ENCODE results near the gene BBS4.
A peak's percentile ranks its signal among the peaks of the same experiment; 100 is the strongest.

Gene BBS4

DNA sequence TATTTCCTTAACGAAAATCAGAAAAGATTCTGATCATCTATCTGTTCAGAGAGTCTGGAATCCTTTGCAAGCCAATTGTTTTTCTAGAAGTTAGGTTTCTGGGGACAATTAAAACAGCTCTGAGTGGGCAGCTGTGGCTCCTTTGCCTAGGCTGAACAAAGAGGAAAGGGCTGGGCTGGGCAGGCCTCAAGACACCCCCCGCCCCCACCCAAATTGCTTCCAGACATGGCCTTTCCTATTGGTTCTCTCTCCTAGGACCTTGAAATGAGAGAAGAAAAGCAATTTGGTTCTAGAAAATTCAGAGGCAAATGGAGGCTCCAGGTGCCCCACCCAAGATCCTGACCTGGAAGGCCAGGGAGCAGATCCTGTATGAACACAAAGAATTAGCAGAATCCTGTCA, 99.8 kb downstream of the BBS4 start:
- peak overlapping the region in 9 of 11 experiments; percentile 98 to 100 (median 99); a peak in 19 of 22 replicates for H3K27ac ChIP-seq
- TF ChIP-seq Cebpa-rat (IDR thresholded peaks at IDR 0.05): no peak
- H3K4me1 ChIP-seq: peaks cover 31 to 52% (median 39%) of the 10 kb centered on the region in 10 experiments
- H3K4me3 ChIP-seq: no peak overlapping the region
- peak overlapping the region; percentile 71 to 89 (median 81); a peak in 20 of 22 replicates for H3K4me2 ChIP-seq
- no peaks in the 10 kb centered on the region for H3K27me3 ChIP-seq
- H4K20me1 ChIP-seq: peaks cover 0 to 21% (median 15%) of the 10 kb centered on the region in 11 experiments; a peak in 13 of 22 replicates
- peak overlapping the region in 10 of 11 experiments; percentile 35 to 100 (median 99); a peak in 14 of 22 replicates for H3K9ac ChIP-seq
- peaks cover 4 to 15% (median 14%) of the 10 kb centered on the region in 11 experiments; a peak in 21 of 22 replicates for H3K36me3 ChIP-seq
- H3K9me3 ChIP-seq (replicated peaks in 1 of 11): no peaks in the 10 kb centered on the region

DNA sequence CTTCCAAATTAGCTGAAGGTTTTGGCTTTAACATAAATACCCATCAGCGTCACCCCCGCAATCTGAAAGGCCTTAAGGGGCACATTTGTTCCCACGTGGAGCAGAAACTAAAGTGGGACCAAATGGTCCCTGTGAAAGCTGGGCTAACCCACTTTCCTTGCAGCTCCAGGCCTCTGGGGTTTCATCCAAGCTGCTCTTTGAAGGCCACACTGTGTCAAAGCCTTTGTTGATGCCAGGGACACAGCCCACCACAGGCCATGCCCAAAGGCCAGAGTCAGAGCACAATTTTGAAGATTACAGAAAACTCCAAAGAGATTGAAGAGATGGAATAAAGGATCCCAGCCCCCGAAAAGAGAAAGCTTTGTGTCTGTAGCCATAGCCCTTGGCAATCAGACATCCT, 100.2 kb downstream of the BBS4 start:
- Histone ChIP-seq H3K27ac (peak overlapping the region in 8 of 11 experiments; percentile 98 to 100 (median 99); a peak in 13 of 22 replicates), H3K4me2 (peak overlapping the region in 6 of 11 experiments; percentile 72 to 89 (median 80); a peak in 10 of 22 replicates), H3K4me1 (peaks cover 29 to 48% (median 35%) of the 10 kb centered on the region in 10 experiments), H3K36me3 (peaks cover 0 to 11% (median 10%) of the 10 kb centered on the region in 11 experiments; a peak in 19 of 22 replicates), H3K9ac (peak overlapping the region in 6 of 11 experiments; percentile 99 to 100 (median 100); a peak in 6 of 22 replicates), H3K9me3 (replicated peaks in 1 of 11) (no peaks in the 10 kb centered on the region), H4K20me1 (peaks cover 0 to 17% (median 11%) of the 10 kb centered on the region in 11 experiments; a peak in 11 of 22 replicates), H3K4me3 (no peak overlapping the region), H3K27me3 (no peaks in the 10 kb centered on the region)
- TF ChIP-seq Cebpa-rat (IDR thresholded peaks at IDR 0.05): no peak

DNA sequence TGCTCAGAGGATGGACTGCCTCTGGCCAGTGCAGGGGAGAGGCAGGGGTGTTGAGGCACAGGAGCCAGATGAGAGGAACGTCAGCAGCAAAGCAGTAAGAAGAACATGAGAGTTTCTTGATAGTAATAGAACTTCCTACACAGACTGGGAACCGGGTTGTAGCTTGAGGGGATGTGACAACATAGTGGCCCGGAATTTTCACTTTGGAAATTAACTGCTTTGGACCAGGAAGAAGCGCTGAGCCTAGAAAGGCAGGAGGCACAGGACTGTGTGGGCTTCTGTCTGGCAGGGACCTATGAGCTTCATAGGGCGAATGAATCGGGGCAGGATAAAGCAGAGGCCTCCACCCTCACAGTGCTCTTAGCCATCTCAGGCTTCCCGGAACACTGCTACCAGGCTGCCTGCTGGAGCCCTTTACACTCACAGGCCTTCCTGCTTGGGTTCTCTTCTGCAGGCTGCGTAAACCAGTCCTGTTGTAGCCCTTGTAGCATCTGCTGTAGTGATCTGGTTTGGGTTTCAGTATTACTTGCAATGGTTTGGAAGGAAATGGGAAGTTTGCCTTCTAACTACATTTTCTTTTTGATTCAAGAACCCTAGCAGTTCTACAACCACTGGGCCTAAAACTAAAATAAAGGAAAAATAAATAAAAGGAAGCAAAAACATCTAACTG, 100.8 kb downstream of the BBS4 start:
- Histone ChIP-seq H3K9ac (0 out of 22 replicates have a peak overlapping the region, but pooled peaks of 1 of the 11 experiments have one; percentile 99), H3K36me3 (peaks cover 0 to 5% (median 5%) of the 10 kb centered on the region in 11 experiments; a peak in 16 of 22 replicates), H3K4me1 (peaks cover 23 to 42% (median 30%) of the 10 kb centered on the region in 10 experiments), H4K20me1 (peaks cover 0 to 11% (median 5%) of the 10 kb centered on the region in 11 experiments; a peak in 10 of 22 replicates), H3K4me2 (peak overlapping the region in 4 of 11 experiments; percentile 77 to 85 (median 80); a peak in 5 of 22 replicates), H3K4me3 (no peak overlapping the region), H3K27ac (peak overlapping the region in 2 of 11 experiments; percentile 98 to 99; a peak in 2 of 22 replicates), H3K27me3 (no peaks in the 10 kb centered on the region), H3K9me3 (replicated peaks in 1 of 11) (no peaks in the 10 kb centered on the region)
- no peak for TF ChIP-seq Cebpa-rat (IDR thresholded peaks at IDR 0.05)

DNA sequence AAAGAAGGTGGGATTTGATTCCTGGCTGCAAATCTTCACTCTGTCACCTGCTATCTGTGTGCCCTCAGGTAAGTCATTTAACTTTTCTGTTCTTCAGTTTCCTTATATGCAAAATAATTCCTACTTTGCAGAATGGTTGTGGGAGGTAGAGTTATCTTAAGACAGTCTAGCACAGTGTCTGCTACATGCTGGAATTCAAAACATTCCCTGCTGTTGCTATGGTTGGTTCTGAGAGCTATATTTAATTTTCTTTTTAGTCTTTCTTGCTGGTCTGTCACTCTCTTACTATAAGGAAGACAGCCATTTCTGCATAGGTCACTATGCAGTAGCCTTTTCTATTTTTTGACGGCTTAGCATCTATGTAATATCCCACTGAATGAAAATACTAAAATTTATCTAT, 101.5 kb downstream of the BBS4 start:
- no peaks in the 10 kb centered on the region for H3K36me3 ChIP-seq
- H3K27me3 ChIP-seq: no peaks in the 10 kb centered on the region
- H3K4me3 ChIP-seq: no peak overlapping the region
- peaks cover 0 to 4% (median 0%) of the 10 kb centered on the region in 11 experiments; a peak in 4 of 22 replicates for H4K20me1 ChIP-seq
- H3K4me1 ChIP-seq: peaks cover 17 to 39% (median 23%) of the 10 kb centered on the region in 10 experiments
- no peak overlapping the region for H3K27ac ChIP-seq
- no peak for TF ChIP-seq Cebpa-rat (IDR thresholded peaks at IDR 0.05)
- no peaks in the 10 kb centered on the region for H3K9me3 ChIP-seq (replicated peaks in 1 of 11)
- H3K9ac ChIP-seq: no peak overlapping the region
- peak overlapping the region in 2 of 11 experiments; percentile 77 to 81; a peak in 4 of 22 replicates for H3K4me2 ChIP-seq

Measured in BLaER1 treated with 17β-estradiol and CSF1 and Interleukin-3, amounts not matched to agents 10 nM and 100 nM (cell line).